Ascending aorta (tissue), 2 donors: Measurements from ENCODE around the gene RANGAP1. TPM values are rescaled to one million over a fixed set of nuclear protein-coding genes. Genes with fewer than 3 reads are reported as not detected.

Source experiments
- DNase-seq, 2 donors: peaks; one replicate each; pipeline ENCODE4 v3.0.0-alpha.2; 2019; ENCODE audit warnings: low spot score in 2 of 2
- H3K27ac ChIP-seq, 2 donors: fragments of 200-600 bp; sonication (generic); one replicate each; pipeline ENCODE4 v1.5.1; 2016 to 2017; ENCODE audit warnings: mild to moderate bottlenecking in 1 of 2
- H3K27me3 ChIP-seq: fragments of 200-600 bp; sonication (generic); one replicate; pipeline ENCODE4 v1.5.1; 2017
- H3K36me3 ChIP-seq, 2 donors: fragments of 200-600 bp; sonication (generic); one replicate each; pipeline ENCODE4 v1.5.1; 2016
- H3K4me1 ChIP-seq, 2 donors: fragments of 200-600 bp; sonication (generic); one replicate each; pipeline ENCODE4 v1.5.1; 2016 to 2017; ENCODE audit warnings: mild to moderate bottlenecking in 1 of 2
- H3K4me3 ChIP-seq, 2 donors: fragments of 200-600 bp; sonication (generic); one replicate each; pipeline ENCODE4 v1.5.1; 2016 to 2017; ENCODE audit warnings: mild to moderate bottlenecking in 1 of 2
- H3K9me3 ChIP-seq, 2 donors: fragments of 200-600 bp; sonication (generic); one replicate each; pipeline ENCODE4 v1.5.1; 2016
- intact Hi-C: fragments of 100-400 bp; cut with DNase I; formaldehyde crosslinking; loops from one replicate; pipeline ENCODE4 v1.15.1; 2023
- total RNA-seq: library from RNA; depleted of rRNA; stranded (reverse); fragments of >200 nt; gene quantifications from one replicate; pipeline ENCODE4 v1.1.0, GENCODE V29; 2016
- TF ChIP-seq, protein P1 (sequence below), 3 experiments: fragments of 200-600 bp in 2 of 3; fragments of 450-650 bp in 1 of 3; sonication (generic) in 2 of 3; IDR thresholded peaks; one replicate each; pipeline ENCODE4 v1.5.1; 2016 to 2019; ENCODE audit warnings: antibody characterized with exemption in 3 of 3, mild to moderate bottlenecking in 1 of 3, moderate library complexity in 1 of 3

Gene RANGAP1
- total RNA-seq, 1 donor from 2014 or later, result 49.8 TPM

DNA sequence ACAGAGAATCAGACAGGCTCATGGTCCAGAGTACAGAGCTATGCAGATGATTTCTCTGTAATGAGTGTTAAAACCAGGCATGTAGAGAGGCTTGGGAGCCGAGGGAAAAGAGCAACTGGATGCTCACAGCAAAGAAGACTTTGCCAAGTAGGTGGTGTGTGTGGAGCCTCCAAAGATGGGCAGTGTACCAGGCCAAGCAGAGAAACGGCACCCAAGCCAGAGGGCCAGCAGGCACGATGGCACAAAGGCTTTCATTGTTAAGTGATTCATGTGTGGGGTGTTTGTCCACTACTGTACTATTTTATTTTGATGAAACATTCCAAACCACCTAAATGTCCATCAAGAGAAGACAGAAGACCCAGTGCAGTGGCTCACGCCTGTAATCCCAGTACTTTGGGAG, 11.1 kb downstream of the RANGAP1 start:
- TF ChIP-seq, protein P1, sequence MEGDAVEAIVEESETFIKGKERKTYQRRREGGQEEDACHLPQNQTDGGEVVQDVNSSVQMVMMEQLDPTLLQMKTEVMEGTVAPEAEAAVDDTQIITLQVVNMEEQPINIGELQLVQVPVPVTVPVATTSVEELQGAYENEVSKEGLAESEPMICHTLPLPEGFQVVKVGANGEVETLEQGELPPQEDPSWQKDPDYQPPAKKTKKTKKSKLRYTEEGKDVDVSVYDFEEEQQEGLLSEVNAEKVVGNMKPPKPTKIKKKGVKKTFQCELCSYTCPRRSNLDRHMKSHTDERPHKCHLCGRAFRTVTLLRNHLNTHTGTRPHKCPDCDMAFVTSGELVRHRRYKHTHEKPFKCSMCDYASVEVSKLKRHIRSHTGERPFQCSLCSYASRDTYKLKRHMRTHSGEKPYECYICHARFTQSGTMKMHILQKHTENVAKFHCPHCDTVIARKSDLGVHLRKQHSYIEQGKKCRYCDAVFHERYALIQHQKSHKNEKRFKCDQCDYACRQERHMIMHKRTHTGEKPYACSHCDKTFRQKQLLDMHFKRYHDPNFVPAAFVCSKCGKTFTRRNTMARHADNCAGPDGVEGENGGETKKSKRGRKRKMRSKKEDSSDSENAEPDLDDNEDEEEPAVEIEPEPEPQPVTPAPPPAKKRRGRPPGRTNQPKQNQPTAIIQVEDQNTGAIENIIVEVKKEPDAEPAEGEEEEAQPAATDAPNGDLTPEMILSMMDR (IDR thresholded peaks at IDR 0.05), result no peak
- no peaks in the 10 kb centered on the region for H3K9me3 ChIP-seq
- no peak overlapping the region for H3K27ac ChIP-seq
- intact Hi-C loops, result no loop called here
- peaks cover 48 to 75% of the 10 kb centered on the region in 2 donors for H3K36me3 ChIP-seq
- no peaks in the 10 kb centered on the region for H3K4me1 ChIP-seq
- H3K27me3 ChIP-seq, result no peaks in the 10 kb centered on the region
- no peak for DNase-seq
- H3K4me3 ChIP-seq, result no peak overlapping the region

DNA sequence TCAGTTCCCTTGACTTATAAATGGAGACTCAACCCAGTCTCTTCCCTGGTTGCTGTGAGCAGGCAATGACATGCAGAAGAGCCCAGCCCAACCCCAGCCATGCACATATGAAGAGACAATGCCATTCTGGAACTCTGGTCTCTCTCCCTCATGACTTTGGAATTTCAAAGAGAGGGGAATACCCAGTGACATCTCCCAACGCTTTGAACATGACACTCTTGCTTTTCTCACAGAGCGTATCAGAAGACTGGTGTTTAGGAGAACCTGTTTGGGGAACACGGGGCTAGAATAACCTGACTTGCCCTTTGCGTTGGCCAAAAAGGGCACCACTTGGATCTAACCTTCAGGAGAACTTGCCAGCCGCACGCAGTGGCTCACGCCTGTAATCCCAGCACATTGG, 12.9 kb downstream of the RANGAP1 start:
- no peak for DNase-seq
- Histone ChIP-seq H3K27ac (no peak overlapping the region), H3K4me3 (no peak overlapping the region), H3K27me3 (no peaks in the 10 kb centered on the region), H3K36me3 (peaks cover 60 to 78% of the 10 kb centered on the region in 2 donors), H3K4me1 (no peaks in the 10 kb centered on the region), H3K9me3 (no peaks in the 10 kb centered on the region)
- TF ChIP-seq, protein P1 (IDR thresholded peaks at IDR 0.05), result no peak
- intact Hi-C loops, result no loop called here

DNA sequence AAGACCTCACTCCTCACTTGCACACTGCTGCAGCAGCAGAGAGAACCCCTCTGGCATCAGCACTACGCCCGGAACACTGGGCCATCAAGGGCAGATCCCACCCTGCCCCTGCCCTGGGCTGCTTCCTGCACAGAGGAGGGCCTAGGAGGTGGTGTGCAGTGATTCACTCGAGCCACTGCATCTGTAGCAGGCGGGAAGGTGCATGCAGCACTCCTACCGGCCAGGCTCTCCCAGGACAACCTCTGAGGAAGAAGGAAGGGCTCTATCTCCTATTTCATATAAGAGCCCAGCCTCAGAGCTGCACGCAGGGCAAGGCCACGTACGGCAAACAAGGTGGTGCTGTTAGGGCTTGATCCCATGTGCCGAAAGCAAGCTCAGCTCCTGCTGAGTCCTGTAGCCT, 14.2 kb downstream of the RANGAP1 start:
- intact Hi-C loops, result no loop called here
- no peaks in the 10 kb centered on the region for H3K4me1 ChIP-seq
- H3K27ac ChIP-seq, result no peak overlapping the region
- peaks cover 67 to 83% of the 10 kb centered on the region in 2 donors for H3K36me3 ChIP-seq
- H3K9me3 ChIP-seq, result no peaks in the 10 kb centered on the region
- no peak overlapping the region for H3K4me3 ChIP-seq
- no peaks in the 10 kb centered on the region for H3K27me3 ChIP-seq
- TF ChIP-seq, protein P1 (IDR thresholded peaks at IDR 0.05), result no peak
- no peak for DNase-seq

DNA sequence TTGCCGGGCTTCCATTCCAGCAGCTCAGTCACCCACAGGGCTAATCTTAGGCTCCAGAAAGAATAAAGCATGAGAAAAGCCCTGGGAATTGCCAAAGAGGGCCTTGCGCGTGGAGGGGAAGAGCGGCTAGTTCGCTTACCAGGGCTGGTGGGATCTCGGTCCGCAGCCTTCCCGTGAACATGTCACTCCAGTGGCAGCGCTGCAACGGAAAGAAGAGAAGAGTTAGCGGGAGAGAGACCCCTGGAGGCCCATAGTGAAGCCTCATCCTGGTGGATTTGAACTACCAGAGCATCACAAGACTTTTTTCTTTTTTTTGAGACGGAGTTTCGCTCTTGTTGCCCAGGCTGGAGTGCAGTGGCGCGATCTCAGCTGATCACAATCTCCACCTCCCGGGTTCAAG, 18.0 kb downstream of the RANGAP1 start:
- no peak for DNase-seq
- Histone ChIP-seq H3K27me3 (no peaks in the 10 kb centered on the region), H3K36me3 (peaks cover 62 to 85% of the 10 kb centered on the region in 2 donors), H3K4me3 (no peak overlapping the region), H3K9me3 (no peaks in the 10 kb centered on the region), H3K27ac (no peak overlapping the region), H3K4me1 (no peaks in the 10 kb centered on the region)
- intact Hi-C loops, result no loop called here
- TF ChIP-seq, protein P1 (IDR thresholded peaks at IDR 0.05), result no peak

DNA sequence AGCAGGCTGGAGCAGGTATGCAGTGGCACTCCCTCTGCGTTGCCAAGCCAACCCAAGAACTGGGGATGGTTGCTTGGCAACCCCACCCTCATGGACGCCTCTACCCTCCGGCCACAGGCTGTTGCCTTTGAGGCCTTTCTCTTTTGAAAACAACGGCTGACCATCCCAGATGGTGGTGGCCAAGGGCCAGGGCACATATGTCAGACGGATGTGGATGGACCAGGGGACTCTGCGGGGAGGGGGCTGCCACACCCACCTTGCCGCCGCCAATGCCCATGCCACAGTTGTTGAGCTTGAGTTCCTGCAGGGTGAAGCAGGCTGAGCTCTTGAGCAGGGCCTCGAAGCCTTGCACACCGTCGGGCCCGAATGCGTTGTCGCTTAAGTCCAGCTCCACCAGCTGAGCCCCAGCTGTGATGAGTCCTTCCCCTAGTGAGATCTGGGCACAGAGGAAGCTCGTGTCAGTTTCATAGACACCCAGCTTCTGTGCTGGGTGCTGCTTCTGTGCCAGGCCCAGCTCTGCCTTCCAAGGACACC, 21.5 kb downstream of the RANGAP1 start:
- intact Hi-C loops, result no loop called here
- Histone ChIP-seq H3K9me3 (no peaks in the 10 kb centered on the region), H3K27me3 (no peaks in the 10 kb centered on the region), H3K27ac (no peak overlapping the region), H3K4me3 (no peak overlapping the region), H3K36me3 (peaks cover 69 to 95% of the 10 kb centered on the region in 2 donors), H3K4me1 (no peaks in the 10 kb centered on the region)
- no peak for DNase-seq
- TF ChIP-seq, protein P1 (IDR thresholded peaks at IDR 0.05), result no peak

DNA sequence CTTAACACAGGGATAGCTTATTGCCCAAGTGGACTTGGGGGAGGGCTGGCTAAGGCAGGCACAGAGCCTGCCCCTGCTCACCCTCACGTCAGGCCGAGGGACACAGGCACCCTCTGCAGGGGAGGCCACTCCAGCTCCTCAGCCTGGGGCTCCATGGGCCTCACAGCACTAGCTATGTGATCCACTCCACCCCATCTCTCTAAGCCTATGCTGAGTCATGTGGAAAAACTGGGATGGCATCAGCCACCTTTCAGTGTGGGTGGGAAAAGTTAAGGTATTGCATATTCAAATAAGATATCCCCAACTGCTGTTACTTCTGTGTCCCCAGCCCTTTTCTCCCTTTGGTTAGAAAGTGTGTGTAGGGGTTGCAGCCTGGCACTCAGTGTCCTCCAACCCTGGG, 22.3 kb downstream of the RANGAP1 start:
- no peaks in the 10 kb centered on the region for H3K27me3 ChIP-seq
- H3K9me3 ChIP-seq, result no peaks in the 10 kb centered on the region
- intact Hi-C loops, result no loop called here
- H3K27ac ChIP-seq, result no peak overlapping the region
- H3K36me3 ChIP-seq, result peaks cover 62 to 93% of the 10 kb centered on the region in 2 donors
- no peak overlapping the region for H3K4me3 ChIP-seq
- no peaks in the 10 kb centered on the region for H3K4me1 ChIP-seq
- TF ChIP-seq, protein P1 (IDR thresholded peaks at IDR 0.05), result no peak
- DNase-seq, result no peak
